ENCODE data around the gene KBTBD12.

- TF ChIP-seq POLR2A (IDR thresholded peaks at IDR 0.05; ENCODE audit: low read length) (no peak), REST (IDR thresholded peaks at IDR 0.05) (no peak)
These were observed 44.0 kb downstream of the KBTBD12 start for GRCh38 chr3:127959041-127959440.

Measured in A549 (cell line).